Measurements from ENCODE around the gene CA5A.

DNA sequence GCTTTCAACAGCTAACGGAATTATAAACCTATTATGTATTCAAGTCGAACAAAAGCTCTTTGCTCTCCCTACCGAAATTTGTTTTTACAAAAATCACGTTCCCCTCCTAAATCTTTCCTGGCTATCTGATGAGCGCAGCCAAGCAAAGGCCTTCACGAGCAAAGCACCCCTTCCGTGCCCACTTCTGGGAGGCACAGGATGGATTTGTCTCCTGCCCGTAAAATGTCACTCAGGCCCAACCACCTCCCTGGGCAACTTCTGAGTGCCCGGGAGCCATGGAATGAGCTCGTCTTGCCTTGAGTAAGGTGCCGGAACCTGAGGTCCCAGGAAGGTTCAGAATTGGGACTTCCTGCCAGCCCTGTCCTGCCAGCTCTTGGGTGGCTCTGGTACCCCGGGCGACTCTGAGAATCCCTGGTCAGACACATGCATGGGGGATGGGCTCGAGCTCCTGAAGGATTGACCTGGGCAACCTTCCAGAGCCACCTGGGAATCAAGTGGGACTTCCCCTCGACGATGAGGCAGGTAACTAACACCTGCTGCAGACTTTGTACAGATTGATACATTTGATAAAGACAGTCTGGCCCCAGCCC, 86.8 kb downstream of the CA5A start:
- TF ChIP-seq POLR2AphosphoS5 (IDR thresholded peaks at IDR 0.05) = no peak
- TF ChIP-seq, protein P1, sequence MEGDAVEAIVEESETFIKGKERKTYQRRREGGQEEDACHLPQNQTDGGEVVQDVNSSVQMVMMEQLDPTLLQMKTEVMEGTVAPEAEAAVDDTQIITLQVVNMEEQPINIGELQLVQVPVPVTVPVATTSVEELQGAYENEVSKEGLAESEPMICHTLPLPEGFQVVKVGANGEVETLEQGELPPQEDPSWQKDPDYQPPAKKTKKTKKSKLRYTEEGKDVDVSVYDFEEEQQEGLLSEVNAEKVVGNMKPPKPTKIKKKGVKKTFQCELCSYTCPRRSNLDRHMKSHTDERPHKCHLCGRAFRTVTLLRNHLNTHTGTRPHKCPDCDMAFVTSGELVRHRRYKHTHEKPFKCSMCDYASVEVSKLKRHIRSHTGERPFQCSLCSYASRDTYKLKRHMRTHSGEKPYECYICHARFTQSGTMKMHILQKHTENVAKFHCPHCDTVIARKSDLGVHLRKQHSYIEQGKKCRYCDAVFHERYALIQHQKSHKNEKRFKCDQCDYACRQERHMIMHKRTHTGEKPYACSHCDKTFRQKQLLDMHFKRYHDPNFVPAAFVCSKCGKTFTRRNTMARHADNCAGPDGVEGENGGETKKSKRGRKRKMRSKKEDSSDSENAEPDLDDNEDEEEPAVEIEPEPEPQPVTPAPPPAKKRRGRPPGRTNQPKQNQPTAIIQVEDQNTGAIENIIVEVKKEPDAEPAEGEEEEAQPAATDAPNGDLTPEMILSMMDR (IDR thresholded peaks at IDR 0.05) = no peak
- no peak for TF ChIP-seq POLR2A (IDR thresholded peaks at IDR 0.05)
- TF ChIP-seq EP300 (IDR thresholded peaks at IDR 0.05) = no peak

Measured in suprapubic skin (tissue), 4 donors.